Fibroblast of skin of left quadriceps (primary cell): ENCODE measurements around the gene BROX.
A peak's percentile ranks its signal among the peaks of the same experiment; 100 is the strongest.
"Not testable (repeated sequence)": the region's sequence is repeated elsewhere in the genome, so short reads cannot be mapped to it uniquely, and the experiment has no call there.

Source experiments
- DNase-seq, 2 experiments: peaks; one replicate each; pipeline ENCODE4 v3.0.0-alpha.2; 2013; ENCODE audit warnings: low read depth in 2 of 2

BROX gene

GRCh38 chr1:222712253-222713090 is at the start of gene BROX, which contains the start of gene AIDA:
BROX (plus strand) TSS chr1:222712564; CDS start chr1:222715700, 3,136 bp downstream.
AIDA (minus strand) TSS chr1:222712491; CDS start chr1:222712317, 174 bp downstream.
- peak; percentile 67 to 69 for DNase-seq

GRCh38 chr1:222663431-222663934 is 48.9 kb upstream of the BROX start:
- DNase-seq: no peak

- DNase-seq: peak in 1 of 2 experiments; percentile 1
These were observed 46.4 kb upstream of the BROX start for GRCh38 chr1:222665964-222666363.

- not testable (repeated sequence) for DNase-seq
These were observed 44.2 kb upstream of the BROX start for GRCh38 chr1:222668184-222668583.

GRCh38 chr1:222669107-222669506 is 43.3 kb upstream of the BROX start:
- DNase-seq: not testable (repeated sequence)

- no peak for DNase-seq
These were observed 42.3 kb upstream of the BROX start for GRCh38 chr1:222670110-222670509.

GRCh38 chr1:222680080-222680479 is 32.3 kb upstream of the BROX start:
- no peak for DNase-seq

GRCh38 chr1:222691016-222691415 is 21.3 kb upstream of the BROX start:
- no peak for DNase-seq

GRCh38 chr1:222694927-222695326 is 17.4 kb upstream of the BROX start:
- DNase-seq: no peak

- DNase-seq: no peak
These were observed 15.6 kb upstream of the BROX start for GRCh38 chr1:222696741-222697140.

GRCh38 chr1:222697203-222697602 is 15.2 kb upstream of the BROX start:
- DNase-seq: no peak

GRCh38 chr1:222697826-222698225 is 14.5 kb upstream of the BROX start:
- DNase-seq: peak in 1 of 2 experiments; percentile 2

GRCh38 chr1:222702210-222702609 is 10.2 kb upstream of the BROX start:
- DNase-seq: no peak

GRCh38 chr1:222704260-222704659 is 8.1 kb upstream of the BROX start:
- no peak for DNase-seq

- no peak for DNase-seq
These were observed 5.5 kb upstream of the BROX start for GRCh38 chr1:222706815-222707214.

- no peak for DNase-seq
These were observed 2.6 kb upstream of the BROX start for GRCh38 chr1:222709700-222710153.

- DNase-seq: peak; percentile 13 to 17
These were observed 778 bp upstream of the BROX start for GRCh38 chr1:222711319-222712252.

GRCh38 chr1:222713091-222713961 is 962 bp downstream of the BROX start:
- DNase-seq: peak; percentile 88

- no peak for DNase-seq
These were observed 4.0 kb downstream of the BROX start for GRCh38 chr1:222716393-222716792.

GRCh38 chr1:222728746-222729145 is 16.4 kb downstream of the BROX start:
- DNase-seq: no peak

GRCh38 chr1:222730866-222731265 is 18.5 kb downstream of the BROX start:
- no peak for DNase-seq
